Stimulated activated CD4-positive, alpha-beta T cell treated with anti-CD3 and anti-CD28 coated beads, Interleukin-1b, Interleukin-23, amount 100 ng/mL, for 1 hour (primary cell): Measurements from ENCODE around the gene PRICKLE4.

Experiments used
- DNase-seq, 2 donors: peaks; one replicate each; pipeline ENCODE4 v3.0.0-alpha.2; 2020; ENCODE audit warnings: low read depth in 2 of 2

The PRICKLE4 gene

DNA sequence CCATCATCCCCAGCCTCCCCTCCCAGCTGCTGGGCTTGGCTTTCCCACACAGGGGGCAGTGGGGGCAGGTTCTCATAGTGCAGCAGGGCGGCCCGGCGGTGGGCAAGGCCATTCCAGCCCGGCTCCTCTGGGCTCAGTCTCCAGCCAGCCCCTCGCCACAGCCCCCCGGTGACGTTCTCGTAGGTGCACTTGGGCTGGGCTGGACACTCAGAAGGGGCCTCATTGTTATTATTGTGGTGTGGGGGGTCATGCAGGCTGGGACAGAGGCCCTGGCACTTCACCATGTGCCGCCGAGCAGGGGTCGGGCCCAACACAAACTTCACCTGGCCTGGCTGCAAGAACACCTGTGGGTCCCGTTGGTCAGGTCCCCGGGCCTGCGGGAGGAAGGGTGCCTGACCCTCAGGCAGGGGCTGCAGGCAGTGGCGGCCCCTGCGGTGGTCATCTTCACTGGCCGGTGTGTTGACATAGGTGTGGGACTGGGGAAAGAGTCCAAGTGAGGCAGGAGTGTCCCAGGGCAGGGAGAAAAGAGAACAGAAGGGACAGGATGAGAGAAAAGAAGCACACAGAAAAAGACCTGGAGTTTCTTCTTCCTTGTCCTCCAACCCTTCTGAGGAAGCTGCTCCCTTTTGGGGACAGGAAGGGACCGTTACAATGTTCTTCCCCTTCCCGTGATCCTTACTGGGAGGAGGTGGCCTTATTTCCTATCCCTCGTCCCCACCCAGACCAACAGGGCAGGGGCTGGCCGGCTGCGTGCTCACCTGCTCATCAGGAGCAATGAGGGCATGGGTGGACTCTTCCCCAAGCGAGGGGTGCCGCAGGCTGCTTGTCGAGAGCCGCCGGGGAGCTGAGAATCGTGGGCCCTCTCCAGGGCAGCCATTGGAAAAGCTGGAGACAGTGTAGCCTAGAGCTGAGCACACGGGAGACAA is 9.3 kb upstream of the PRICKLE4 start:
- DNase-seq: no peak

DNA sequence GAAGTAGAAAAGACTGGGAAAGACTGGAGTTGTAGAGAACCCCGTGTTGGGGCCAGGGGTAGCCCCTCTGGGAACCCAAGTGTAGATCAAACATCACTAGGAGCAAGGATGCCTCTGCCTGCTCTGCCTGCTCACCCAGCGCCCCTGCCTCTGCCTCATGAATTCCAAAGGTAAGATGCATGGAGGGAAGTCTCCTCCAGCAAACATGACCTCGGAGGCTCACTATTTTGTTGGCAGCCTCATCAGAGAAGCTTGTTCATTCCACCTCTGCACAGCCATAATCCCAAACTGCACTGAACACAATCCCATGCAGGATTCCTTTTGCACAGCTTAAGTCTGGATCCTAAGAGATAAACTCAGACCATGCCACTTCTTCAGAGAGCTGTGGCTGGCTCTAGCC is 5.7 kb upstream of the PRICKLE4 start:
- DNase-seq: no peak

DNA sequence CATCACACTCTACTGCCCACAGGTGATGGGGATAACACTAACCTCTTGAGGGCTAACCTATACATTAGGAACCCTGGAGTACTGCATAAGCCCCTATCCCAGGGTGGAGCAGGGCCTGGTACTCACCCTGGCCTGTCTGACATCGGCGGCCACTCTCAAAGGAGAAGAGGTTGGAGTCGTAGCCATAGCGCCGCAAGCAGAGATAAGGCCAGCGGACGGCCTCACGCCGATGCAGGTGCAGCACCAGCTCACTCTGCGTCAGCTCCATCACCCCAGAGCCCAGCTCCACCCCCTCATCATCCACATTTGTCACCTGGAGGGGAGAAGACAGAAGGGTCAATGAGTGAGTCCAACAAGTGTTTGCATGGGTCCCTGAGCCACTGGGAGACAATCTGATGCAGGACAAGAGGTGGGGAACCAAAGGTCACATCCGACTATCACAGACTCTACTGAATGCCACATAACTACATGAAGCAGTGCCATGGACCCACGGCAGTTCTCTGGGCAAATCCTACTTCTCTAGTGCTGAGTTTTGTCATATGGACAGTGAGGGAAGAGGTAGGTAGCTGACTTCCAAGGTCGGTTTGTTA is 5.2 kb upstream of the PRICKLE4 start:
- DNase-seq: no peak

GRCh38 chr6:41777551-41778285 is 2.9 kb upstream of the PRICKLE4 start:
- no peak for DNase-seq

GRCh38 chr6:41778895-41779294 is 1.7 kb upstream of the PRICKLE4 start:
- DNase-seq: no peak

GRCh38 chr6:41779336-41779735 is 1.2 kb upstream of the PRICKLE4 start:
- DNase-seq: no peak

DNA sequence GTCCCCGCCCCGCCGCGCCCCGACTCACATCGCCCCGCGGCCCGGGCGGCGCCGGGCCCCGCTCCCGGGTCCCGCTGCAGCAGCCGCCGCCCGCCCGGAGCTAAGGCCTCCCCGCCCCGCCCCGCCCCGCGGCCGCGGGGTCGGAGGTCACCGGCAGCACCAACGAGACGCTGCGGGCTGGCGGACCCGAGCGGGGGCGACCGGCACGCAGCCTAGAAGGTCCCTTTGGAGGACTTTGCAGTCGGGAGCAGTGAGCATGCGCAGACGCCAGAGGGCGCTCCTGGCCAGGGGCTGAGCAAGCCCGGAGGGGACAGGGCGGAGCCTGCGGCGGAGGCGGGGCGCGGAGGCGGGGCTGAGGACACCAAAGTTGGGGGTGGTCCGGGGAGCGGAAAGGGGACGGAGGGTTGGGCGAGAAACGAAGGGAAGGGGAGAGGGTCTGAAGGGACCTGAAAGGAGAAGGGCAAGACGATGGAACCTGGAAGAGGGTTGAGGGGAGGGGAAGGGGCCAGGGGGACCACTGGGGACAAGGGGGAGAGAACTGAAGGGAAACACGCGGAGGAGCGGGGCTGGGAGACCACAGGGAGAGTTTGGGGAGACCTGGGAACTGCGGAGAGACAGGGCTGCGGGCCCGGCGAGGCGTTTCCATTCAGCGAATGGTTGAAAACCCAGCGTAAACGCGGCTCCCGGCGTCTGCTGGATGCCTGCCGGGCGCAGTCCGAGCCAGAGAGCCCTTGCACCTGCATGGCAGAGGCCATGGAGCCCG is 613 bp upstream of the PRICKLE4 start, which contains the start of gene FRS3:
Gene FRS3 (minus strand): TSS at position 113 of the 763 bp plus-strand sequence. CDS start 2,913 bp downstream, outside the sequence.
- peak; percentile 99 to 100 for DNase-seq

DNA sequence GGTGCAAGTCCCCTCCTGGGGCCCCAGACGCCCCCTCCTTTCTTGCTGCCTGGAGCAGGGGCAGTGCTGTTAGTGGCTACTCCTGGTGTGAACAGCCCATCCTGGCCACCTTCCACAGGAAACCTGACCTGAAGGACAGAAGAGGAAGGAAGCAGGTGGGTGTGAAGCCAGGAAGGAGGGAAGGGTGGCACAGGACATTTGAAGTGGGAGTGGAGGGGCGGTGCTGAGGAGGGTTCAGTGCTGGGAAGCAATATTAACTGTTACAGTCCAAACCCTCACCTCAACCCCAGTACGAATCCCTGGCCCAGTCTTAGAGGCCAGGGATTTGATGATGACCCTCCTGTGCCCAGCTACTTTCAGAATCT is 766 bp downstream of the PRICKLE4 start:
- DNase-seq: no peak

DNA sequence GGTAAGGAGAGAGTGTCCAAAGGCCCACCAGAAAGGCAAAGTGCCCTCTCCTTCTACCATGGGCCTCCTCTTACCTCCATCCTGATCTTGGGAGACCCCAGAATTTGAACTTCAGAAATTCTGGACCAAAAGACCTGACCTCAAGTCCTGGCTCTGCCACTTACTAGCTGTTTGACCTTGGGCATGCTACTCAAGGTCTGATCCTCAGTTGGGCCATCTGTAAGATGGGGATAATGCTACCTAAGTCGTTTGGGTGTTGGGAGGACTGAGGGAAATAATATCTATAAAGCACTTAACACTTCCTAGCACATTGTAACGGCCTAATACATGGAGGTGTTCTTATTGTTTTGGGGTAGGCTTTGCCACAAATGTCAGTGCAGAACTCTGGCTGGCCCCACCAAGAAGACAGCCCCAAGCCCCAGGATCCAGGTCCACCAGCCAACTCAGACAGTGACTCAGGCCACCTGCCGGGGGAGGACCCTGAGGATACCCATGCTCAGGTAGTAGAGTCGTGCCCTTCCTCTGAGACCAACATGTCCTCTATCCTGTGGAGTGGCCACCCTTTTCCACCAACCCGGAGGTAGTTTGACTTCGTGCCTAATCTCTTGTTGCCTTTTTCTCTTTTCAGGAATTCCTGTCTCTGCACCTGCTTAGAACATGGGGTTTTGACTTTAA is 2.7 kb downstream of the PRICKLE4 start:
- DNase-seq: no peak

DNA sequence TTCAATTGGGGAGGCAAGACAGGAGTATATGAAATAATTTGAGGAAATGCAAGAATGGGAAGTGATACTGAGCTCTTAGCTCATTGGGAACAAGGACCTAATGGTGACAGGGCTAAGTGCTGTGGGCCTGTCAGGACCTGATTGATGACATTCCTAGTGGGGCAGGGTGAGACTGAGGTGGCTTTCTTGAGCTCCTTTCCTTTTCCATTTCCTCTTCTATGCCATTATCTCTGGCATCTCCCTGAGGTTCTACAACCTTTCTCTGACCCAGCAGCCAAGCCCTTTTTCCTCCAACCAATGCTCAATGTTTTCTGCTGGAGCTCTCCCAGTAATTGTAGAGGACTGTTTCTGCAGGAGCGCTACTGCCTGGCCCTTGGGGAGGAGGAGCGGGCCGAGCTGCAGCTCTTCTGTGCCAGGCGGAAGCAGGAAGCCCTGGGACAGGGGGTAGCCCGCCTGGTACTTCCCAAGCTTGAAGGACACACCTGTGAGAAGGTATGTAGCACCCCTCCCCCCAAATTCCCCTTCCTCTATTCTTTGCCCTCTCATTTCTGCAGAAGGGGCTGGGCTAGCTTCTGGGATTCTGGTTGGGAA is 4.1 kb downstream of the PRICKLE4 start:
- DNase-seq: no peak

GRCh38 chr6:41785254-41785653 is 4.7 kb downstream of the PRICKLE4 start:
- DNase-seq: no peak

GRCh38 chr6:41785689-41786450 is 5.3 kb downstream of the PRICKLE4 start:
- DNase-seq: no peak

DNA sequence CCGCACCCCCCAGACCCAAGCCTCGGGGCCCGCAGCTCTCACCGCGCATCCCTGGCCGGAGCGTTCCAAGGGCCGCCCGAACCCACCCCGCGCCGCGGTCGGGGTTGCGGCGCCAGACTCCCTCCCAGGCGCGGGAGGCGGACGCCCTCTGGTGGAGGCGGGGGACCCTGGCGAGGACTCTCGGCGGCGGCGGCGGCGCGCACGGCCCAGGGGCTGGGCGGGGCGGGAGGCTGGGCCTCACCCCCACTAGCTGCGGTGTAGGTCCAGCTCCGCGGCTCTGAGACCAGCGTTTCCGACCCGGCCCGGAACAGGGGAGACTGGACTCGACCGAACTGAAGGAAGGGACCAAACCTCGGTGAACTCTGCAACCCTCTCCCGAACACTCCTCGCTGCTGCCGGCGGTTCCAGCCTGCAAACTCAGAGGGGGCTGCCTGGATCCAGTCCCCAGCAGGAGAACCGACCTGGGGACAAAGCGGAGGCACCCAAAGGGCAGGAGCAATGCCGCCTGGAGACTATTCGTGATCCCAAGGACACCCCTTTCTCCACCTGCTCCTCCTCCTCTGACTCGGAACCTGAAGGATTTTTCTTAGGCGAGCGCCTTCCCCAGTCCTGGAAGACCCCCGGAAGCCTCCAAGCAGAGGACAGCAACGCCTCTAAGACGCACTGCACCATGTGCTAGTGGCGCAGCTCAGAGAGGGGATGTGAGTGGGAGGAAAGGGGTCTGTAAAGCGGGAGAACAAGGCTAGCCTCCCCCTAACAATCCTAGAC is 6.1 kb downstream of the PRICKLE4 start:
- peak; percentile 66 to 75 for DNase-seq

- DNase-seq: peak; percentile 85 to 90
Observed at GRCh38 chr6:41787219-41787917, 6.8 kb downstream of the PRICKLE4 start, which contains the start of gene TOMM6. Gene TOMM6 (plus strand): TSS chr6:41787694. CDS start chr6:41787698, 4 bp downstream.

GRCh38 chr6:41789390-41789724 is 8.8 kb downstream of the PRICKLE4 start:
- no peak for DNase-seq

DNA sequence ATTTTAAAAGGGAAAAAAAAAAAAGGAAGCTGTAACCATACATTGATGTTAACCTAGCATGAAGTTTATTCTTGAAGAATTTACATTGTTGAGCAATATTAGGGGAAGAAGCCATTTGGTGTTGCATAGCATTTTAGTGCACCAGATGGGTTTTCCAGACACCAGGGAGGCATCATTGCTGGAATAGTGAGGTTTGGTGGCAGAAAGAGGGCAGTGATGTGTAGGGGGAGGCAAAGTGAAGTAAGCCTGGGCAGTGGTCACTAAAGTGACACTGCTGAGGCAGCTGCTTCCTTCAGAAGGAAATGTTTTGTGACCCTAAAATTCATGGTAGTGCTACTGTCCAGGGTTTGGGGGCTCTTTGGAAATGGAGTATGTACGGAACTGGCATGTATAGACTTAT is 9.5 kb downstream of the PRICKLE4 start:
- no peak for DNase-seq

GRCh38 chr6:41791305-41791704 is 10.7 kb downstream of the PRICKLE4 start:
- DNase-seq: no peak

DNA sequence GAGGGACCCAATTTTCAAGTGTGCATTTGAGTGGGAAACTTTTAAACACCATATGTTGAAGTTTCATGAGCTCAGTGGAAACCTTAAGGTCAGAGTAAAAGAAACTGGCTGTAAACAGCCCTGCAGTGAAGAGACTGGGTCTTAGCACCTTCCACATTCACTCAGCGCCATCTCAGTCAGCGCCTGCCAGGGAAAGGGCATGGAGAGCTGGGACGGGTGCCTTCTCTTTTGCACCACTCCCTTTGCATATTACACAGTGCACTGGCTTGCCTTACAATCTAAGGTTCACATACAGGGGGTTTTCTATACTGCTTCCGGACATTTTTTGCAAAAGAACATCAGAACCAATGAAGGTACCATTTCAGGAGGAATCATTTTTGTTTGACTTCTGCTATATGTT is 11.4 kb downstream of the PRICKLE4 start:
- DNase-seq: no peak

- DNase-seq: no peak
Observed at GRCh38 chr6:41796474-41796873, 15.9 kb downstream of the PRICKLE4 start.
